Stimulated activated naive CD8-positive, alpha-beta T cell treated with anti-CD3 and anti-CD28 coated beads, Interleukin-15, Interleukin-2, amounts not matched to agents 100 U/mL and 50 U/mL, for 24 hours (primary cell): ENCODE data around the gene SOX30.

Experiments
- ATAC-seq: fragments of 150-1000 bp; cut with Tn5 transposase; one replicate; pipeline ENCODE4 v1.10.0; 2021
- DNase-seq: peaks from one replicate; pipeline ENCODE4 v3.0.0; 2021

Gene SOX30

DNA sequence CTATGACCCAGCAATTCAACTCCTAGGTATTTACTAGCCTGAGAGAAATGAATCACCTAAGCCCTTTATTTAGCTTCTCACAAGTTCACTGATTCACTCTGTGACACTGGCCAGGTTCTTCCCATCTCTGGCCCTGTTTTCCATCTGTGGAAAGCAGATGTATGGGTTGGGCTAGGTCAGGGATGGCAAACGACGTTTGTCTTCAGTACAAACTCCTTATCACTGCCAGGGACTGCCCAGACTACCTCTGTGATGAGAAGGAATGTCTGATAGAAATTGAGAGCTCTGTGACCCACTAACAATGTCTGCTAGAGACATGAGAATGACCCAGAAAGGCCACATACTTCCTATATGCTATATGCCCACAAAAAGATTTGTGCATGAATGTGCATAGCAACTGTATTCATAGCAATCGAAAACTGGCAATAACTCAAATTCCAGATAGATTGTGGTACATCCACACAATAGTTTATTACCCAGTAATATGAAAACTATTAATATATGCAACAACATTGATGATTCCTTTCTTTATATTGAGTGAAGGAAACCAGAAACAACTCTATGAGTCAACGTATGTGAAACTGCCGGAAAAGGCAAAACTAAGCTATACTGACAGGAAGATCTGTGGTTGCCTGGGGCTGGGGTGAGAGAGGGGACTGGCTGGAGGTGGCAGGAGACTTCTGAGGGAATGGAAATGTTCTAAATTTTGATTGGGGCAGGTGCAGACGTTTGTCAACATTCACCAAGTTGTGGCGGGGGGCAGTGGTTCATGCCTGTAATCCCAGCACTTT lies 44.7 kb downstream of the SOX30 start:
- DNase-seq (peak; percentile 62), ATAC-seq (peak; percentile 69)

DNA sequence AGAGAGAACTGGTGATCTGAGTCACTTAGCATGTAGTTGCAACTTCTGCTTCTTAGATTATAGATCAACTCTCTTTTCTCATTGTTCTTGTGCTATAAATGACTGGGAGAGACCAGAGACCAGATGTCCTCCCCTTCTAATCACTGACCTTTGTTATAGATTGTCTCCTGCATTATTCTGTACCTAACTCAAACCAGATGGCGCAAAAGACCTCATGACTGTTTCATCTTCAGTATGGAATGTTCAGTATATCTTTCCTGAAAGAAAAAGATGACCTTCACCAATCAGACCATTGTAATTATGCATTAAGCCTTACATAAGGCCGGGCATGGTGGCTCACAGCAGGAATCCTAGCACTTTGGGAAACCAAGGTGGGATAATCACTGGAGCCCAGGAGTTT lies 46.2 kb downstream of the SOX30 start:
- ATAC-seq (no peak), DNase-seq (no peak)

DNA sequence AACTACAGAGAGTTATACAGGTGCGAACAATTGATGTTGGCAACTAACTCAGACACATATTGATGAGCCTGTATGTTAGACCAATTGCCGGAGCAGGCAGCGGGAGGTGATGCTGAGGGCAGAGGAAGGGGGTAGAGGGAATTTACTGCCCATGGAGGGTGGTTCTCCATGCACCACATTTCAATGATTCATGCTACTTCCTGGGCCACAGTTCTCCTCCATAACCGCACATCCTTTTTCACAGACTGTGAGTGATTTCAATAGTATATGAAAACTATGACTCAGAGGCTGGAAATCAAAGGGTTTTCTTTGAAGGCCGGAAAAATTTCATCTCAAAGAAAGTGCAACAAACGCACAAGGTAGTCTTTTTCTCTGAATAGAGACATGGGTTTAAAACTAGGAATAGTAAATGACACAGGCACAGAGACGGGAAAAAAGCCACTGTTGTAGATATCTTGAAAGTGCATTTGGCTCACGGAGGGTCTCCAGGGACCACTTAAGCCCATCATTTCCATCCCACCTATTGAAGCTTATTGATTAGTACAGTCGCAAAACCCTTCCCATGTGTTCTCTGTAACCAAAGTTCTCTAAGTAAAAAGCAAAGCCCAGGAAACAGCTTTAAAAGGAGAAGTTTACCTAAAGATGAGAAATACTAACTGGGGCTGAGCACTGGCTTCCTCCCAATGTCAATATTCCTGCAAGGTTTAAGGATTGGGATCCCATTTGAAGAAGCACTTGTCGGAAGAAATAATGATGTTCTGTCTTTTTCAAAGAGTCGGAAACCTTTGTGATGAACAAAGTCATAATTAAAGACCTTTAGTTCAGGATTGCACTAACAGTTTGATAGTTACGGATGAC lies 48.7 kb downstream of the SOX30 start:
- ATAC-seq (peak; percentile 65), DNase-seq (peak; percentile 59)

DNA sequence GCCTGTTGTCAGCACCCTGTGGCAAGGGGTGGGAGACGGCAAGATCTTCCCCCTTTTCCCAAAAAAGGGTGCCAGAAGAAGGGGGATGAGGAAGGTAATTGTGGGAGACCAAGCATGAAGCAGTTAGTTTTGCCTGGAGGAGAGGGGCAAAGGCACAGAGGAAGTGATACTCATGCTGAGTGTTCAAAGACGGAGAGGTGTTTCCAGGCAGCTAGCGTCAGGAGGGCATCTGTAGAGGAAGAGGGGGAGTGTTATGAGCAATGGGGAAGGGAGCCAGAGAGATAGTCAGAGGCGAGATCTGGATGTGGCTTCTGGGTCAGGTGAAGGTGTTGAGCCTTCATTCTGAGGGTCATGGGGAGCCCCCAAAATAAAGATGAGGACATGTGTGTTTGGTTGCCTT lies 49.7 kb downstream of the SOX30 start:
- DNase-seq (peak; percentile 51), ATAC-seq (peak; percentile 56)

DNA sequence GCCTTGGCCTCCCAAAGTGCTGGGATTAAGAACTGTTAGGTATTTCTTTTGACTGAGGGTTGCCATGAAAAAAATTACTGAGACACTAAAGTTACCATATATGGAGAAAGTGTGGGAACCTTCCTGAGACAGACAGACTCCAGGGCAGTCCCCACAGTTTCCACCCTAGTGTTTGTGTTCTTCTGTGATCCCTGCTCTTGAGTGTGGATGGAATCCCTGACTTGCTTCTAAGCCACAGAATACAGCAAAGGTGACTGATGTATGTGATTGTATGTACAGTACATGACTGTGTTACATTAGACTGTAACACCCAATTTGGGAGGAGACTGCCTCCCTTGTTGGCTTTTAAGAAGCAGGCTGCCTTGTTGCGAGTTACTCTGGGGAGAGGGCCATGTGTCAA lies 52.0 kb downstream of the SOX30 start:
- no peak for DNase-seq
- ATAC-seq: peak; percentile 37

DNA sequence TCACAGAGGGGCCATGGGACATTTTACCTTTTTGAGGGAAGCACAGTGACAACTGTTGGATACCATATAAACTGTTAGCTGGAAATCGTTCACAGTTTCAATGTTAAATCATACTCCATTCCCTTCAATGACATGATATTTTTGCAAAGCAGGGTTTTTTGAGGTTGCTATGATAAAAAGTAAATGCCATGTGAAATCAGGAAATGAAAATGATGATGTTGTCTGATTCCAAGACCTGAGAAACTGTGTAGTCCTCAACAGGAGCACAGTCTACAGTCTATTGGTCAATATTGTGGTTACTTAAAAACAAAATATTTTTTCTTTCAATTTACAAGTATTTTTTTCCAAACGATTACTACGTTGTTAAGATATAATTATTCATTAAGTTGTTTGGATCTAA lies 52.7 kb downstream of the SOX30 start:
- DNase-seq: no peak
- no peak for ATAC-seq

DNA sequence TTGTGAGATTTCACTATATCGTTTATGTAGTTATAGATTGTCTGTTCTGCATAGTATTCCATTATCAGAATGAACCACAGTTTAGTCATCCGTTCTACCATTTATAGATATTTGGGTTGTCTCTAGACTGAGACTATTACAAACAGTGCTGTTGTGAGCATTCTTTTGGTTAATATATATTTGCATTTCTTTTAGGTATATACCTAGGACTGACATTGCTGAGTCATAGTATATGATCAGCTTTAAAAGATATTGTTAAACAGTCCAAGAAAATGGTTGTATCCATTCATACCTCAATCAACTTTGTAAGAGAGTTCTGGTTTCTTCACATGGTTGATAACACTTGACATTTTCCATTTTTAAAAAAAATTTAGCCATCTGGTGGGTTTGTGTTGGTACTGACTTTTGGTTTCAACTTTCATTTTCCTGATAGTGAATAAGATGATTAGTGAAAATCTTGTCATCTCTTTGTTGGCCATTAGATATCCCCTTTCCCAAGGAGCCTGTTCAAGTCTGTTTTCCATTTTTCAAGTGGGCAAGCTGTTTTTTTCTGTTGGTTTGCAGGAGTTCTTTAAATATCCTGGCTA lies 53.8 kb downstream of the SOX30 start:
- DNase-seq (no peak), ATAC-seq (no peak)

DNA sequence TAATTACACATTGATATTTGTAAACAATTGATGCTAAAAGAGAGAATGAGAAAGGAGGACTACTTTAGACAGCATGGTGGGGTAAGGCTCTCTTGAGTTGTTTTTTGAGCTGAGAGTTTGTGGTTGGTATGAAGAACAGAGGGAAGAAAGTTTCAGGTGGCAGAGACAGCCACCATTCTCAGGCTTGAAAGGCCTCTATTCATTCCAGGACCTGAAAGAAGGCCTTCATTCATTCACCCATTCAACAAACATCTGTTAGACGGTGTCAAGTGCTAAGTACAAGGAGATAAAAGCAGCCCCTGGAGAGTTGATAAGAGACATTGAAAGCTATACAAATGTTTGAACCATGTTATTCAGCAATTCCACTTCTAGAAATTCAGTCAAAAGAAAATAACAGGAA lies 55.0 kb downstream of the SOX30 start:
- no peak for DNase-seq
- ATAC-seq: no peak

DNA sequence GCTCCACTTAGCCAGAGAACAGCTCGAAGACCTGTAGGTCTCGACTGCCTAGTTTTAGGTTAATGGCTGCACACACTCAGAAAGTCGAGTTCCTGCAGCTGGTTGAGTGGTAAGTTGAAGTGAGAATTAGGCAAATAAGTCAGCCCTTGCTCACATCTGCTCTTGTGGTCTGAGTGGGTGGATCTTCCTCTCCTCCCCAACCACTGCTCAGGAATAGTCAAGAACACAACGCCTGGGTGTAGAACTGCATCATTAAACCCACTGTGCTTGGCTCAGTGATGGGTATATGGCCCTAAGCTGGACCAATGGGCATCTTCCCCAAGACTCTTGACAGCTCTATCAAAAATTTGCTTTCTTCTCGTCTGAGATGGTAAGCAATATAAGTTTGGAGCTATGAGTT lies 55.8 kb downstream of the SOX30 start:
- DNase-seq (peak; percentile 56), ATAC-seq (peak; percentile 80)

DNA sequence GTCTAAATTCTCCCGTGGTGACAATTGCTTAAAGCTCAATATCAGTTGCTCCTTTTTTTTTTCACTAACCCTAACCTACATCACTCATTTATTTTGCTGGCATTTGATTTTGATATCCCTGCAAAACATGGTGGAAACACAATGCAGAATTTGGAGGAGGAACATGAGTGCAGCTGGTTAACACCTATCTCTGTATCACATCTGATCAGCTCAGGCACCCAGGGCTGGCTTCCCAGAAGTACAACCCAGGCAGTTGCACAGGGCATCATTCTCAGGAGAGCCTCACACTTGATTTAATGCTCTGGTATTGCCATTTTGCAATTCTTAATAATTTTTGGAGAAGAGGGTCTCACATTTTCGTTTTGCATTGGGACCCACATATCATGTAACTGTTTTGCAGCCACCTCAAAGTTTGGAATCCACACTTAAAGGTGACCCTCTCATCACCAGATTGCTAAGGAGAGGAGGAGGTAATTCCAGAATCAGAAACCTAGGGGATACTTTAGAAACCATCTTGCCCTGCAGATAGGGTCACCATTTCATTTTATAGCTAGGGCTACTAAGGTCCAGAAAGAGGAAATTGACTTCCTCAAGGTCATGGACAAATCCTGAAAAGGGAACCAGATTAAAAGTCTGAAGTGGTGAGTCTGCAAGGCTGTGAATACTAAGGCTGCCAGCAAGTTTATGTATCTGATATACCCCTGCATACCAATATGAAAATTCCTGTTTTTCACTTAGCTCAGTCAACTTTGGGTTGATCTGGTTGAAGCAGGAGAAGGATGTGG lies 57.4 kb downstream of the SOX30 start:
- ATAC-seq (no peak), DNase-seq (no peak)

DNA sequence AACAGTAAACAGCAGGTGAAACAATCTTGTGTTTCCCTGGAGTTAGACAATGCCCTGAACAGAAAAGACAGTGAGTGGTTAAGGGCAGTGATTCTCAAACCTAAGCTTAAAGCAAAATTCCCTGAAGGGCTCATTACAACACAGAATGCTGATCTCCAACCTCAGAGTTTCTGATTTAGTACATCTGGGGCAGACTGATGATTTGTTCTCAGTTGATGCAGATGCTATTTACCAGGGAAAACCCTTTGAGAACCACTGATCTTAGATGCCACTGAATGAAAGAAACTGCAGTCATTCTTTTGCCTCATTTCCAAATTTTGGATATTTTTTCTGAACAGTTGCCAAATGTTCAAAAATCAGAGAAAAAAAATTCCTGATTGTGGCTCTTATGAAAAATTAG lies 58.0 kb downstream of the SOX30 start:
- ATAC-seq (peak; percentile 68), DNase-seq (no peak)

DNA sequence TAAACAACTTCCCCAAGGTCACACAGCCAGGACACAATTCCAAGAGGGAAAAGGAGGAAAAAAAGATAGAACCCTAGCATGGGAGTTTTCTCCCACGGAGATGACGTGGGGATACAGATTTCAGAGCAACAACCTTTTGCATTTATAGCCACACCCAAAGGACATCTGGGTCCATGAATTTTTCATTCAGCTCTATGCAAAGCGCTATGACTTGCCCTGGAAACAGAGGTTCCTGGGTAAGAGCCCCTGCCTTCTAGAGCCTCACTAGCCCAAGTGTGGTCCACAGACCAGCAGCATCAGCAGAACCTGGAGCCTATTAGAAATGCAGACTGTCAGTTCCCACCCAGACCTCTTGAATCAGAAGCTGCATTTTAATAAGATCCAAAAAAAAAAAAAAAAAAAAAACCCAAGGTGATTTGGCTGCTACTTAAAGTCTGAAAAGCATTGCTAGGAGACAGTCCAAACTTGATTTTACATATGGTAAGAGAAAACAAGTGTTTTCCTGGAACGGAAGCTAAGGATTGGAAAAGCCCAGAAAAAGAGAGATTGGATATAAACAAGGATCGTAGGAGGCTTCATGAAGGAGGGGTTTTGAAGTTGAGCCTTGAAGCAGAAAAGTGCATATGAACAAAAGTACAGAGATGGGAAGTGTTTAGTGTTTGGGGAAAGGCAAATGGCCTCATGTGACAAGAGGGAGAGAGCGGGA lies 59.0 kb downstream of the SOX30 start:
- ATAC-seq: no peak

DNA sequence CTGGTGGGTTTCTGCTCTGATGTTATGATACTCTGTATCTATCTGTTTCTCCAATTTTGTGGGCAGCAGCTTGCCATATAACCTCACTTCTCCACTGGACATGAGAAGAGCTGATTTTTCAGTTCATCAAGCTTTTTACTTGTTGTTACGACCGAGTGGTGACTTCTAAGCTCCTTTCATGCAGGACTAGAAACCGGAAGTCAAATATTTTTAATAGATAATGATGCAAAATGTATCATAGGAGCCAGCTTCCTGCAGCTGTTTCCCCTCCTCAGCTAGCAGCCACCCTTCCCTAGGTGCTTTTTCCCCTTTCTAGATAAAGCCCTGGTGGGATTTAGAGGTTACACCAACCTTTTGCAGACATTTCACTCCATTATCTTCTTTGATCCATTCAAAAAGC lies 59.6 kb downstream of the SOX30 start:
- no peak for ATAC-seq
- no peak for DNase-seq

More for the DNA sequence above, 59.0 kb downstream of the SOX30 start:
- no peak for DNase-seq

DNA sequence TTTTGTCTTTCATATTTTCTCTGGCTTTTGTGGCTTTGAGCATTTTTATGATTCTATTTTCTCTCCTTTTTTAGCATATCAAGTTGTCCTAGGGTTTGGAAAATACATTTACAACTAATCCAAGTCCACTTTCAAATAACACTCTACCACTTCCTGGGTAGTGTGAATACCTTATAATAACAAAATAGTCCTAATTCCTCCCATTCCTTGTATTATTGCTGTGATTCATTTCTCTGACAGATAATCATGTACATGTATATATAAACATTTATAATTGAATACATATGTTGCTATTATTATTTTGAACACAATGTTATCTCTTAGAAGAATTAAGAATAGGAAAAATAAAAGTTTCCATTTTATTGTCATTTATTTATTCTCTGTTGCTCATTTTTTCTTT lies 61.8 kb downstream of the SOX30 start:
- ATAC-seq (no peak), DNase-seq (no peak)

DNA sequence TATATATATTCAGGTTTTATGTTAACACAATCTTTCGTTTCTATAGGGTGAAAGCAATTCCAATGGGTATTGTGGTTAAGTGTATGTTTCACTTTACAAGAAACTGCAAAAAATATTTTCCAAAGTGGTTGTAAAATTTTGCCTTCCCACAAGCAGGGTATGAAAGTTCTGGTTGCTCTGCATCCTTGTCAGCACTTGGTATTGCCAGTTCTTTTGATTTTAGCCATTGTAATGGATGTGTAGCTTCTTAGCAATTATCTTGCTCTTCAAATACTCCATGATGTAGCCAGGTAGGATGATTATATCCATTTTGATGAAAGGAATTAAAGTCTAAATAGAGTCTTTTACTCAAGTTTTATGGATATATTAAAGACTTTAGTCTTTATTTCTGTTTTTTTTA lies 67.6 kb downstream of the SOX30 start:
- ATAC-seq: no peak
- DNase-seq: no peak

DNA sequence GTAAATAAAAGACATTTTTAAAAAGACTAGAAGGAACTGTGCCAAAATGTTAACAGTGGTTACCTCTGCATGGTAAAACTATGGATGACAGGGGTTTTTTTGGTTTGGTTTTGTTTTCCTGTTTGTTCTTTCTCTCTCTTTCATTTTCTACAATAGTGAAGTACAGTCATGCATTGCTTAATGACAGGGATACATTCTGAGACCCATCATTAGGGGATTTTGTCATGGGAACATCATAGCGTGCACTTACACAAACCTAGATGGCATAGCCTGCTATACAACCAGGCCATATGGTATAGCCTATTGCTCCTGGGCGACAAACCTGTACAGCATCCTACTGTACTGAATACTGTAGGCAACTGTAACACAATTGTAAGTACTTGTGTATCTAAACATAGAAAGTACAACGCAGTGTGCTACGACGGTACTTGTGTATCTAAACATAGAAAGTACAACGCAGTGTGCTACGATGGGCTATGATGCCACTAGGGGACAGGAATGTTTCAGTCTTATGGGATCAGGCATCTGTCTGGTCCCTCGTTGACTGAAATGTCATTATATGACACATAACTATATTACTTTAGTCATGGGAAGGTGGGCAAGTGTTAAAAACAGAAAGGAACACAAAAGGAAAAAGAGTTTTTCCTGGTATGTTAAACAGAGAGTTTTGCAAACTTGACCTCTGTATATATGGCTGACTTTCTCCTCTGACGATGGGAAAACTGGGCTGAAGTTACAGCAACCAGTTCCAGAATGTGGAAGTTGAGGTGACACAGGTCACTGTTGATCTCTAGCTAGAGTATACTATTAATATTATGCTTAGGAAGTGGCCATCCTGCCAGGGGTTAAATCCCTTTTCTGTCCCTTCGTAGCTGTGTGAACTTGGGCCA lies 69.3 kb downstream of the SOX30 start:
- ATAC-seq (peak; percentile 79), DNase-seq (no peak)

DNA sequence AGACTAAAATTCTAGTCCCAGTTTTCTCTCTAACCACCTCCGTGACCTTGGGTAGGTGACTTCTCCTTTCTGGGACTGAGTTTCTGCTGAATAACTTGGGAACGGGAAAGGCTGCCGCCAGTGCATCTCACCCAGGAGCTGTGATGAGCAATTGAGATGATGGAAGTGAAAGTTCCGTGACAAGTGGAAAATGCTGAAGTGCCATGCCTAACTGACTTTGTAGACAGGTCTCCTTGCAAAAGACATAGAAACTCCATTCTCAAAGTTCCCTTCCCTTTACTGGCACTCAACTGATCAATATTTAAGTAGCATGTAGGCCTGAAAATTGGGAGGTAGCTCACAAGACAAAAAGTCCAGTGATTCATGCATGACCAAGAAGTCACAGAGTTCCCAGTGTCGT lies 70.3 kb downstream of the SOX30 start:
- ATAC-seq: peak; percentile 6
- no peak for DNase-seq

DNA sequence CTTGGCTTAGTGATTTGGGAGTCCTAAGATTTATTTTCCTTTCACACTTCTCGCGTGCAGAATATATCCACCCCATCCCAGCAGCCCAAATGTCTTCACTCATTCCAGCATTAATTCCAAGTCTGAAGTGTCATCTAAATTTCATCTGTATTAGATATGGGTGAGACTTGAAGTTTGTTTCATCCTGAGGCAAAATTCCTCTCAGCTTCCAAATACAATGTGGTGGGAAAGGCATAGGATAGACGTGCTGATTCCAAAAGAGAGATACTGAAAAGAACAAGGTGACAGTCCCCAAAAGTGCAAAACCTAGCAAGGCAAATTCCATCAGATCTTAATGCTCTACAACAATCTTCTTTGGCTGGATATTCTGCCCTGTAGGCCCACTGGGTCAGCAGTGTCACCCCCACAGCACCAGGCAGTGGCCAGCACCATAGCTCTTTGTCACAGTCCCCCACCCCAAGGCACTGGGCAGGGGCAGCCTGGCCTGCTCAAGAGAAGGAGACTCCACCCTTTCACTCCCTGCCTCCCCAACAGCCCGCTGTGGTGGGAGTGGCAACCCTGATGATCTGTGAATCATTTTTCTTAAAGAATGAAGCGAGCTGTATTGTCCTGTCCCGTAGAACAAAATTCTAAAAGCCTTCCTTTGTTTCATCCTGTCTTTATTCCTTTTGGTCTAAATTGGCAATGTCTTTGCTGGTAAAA lies 74.0 kb downstream of the SOX30 start:
- no peak for ATAC-seq
- no peak for DNase-seq

DNA sequence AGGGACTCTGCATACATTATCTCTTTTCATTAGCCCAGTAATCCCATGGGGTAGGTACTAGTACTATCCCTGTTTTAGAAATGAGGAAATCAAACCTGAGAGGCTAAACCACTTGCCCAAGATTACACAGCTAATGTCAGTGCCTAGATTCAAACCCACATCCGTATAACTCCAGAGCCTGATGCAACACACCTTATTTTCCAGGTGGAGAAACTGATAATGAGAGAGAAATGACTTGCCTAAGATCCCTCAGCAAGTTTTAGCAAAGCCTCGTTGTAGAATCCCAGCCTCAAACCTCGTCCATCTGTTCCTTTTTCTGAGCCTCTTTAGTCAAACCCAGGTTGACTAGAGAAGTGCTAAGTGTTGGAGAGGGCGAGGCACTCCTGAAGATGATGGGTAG lies 75.6 kb downstream of the SOX30 start:
- DNase-seq (no peak), ATAC-seq (no peak)
